GM20000 (cell line): ENCODE results near the gene OSBPL10.

ENCODE experiments used
- DNase-seq: peaks from one replicate; pipeline ENCODE4 v3.0.0; 2012; ENCODE audit warnings: low spot score
- CTCF ChIP-seq: IDR thresholded peaks from 2 replicates; pipeline ENCODE4 v1.5.1; 2012; ENCODE audit warnings: mild to moderate bottlenecking, control low read depth; ENCODE audit errors: extremely low read depth, missing control alignments

The OSBPL10 gene

GRCh38 chr3:31615071-31615875 is 365.8 kb downstream of the OSBPL10 start:
- no peak for TF ChIP-seq CTCF
- DNase-seq = no peak

- no peak for TF ChIP-seq CTCF
- DNase-seq = no peak
Measured at GRCh38 chr3:31614162-31614921, 366.7 kb downstream of the OSBPL10 start.

- no peak for DNase-seq
- TF ChIP-seq CTCF = no peak
Measured at GRCh38 chr3:31613654-31614053, 367.4 kb downstream of the OSBPL10 start.

- no peak for DNase-seq
Measured at GRCh38 chr3:31613177-31613576, 367.9 kb downstream of the OSBPL10 start.

More at GRCh38 chr3:31613177-31613576, 367.9 kb downstream of the OSBPL10 start:
- TF ChIP-seq CTCF = no peak
